Measurements from ENCODE around the gene CTNND2. TPM values are rescaled to one million over a fixed set of nuclear protein-coding genes. Genes with fewer than 3 reads are reported as not detected.

The CTNND2 gene
- total RNA-seq, 6 donors from 2014 or later: 1.1 to 12.4 (median 3.2) TPM

DNA sequence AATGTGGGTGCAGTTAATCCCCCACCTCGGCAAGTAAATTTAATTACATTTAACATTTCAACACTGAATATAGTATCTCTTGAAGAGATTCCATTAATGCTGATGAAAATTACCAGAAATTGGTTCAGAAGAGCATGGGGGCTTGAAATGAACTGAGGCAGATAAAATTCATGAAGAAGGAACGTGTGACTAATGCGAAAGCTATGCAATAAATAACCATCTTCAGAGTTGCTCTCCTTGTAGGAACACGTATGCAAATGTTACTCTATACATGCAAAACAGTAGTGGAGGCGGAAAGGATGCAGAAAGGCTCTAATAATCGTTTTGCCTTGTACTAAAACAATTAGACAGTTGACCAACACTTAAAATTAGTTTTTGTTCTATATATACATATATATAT is 320.2 kb downstream of the CTNND2 start:
- no peak overlapping the region for H3K27ac ChIP-seq
- DNase-seq (no peak), ATAC-seq (ENCODE audit: low FRiP score in 2 of 2) (no peak)
- no peak overlapping the region for H3K4me3 ChIP-seq
- peaks cover 0 to 4% (median 0%) of the 10 kb centered on the region in 4 donors for H3K4me1 ChIP-seq
- no peaks in the 10 kb centered on the region for H3K9me3 ChIP-seq
- H3K27me3 ChIP-seq: no peaks in the 10 kb centered on the region
- no peaks in the 10 kb centered on the region for H3K36me3 ChIP-seq
- 77 to 80% methylated on average over 6 of the region's 6 CpGs for WGBS, 2 donors
- TF ChIP-seq POLR2AphosphoS5 (IDR thresholded peaks at IDR 0.05) (no peak), POLR2A (IDR thresholded peaks at IDR 0.05) (no peak), EP300 (IDR thresholded peaks at IDR 0.05) (no peak)
- TF ChIP-seq, protein P1, sequence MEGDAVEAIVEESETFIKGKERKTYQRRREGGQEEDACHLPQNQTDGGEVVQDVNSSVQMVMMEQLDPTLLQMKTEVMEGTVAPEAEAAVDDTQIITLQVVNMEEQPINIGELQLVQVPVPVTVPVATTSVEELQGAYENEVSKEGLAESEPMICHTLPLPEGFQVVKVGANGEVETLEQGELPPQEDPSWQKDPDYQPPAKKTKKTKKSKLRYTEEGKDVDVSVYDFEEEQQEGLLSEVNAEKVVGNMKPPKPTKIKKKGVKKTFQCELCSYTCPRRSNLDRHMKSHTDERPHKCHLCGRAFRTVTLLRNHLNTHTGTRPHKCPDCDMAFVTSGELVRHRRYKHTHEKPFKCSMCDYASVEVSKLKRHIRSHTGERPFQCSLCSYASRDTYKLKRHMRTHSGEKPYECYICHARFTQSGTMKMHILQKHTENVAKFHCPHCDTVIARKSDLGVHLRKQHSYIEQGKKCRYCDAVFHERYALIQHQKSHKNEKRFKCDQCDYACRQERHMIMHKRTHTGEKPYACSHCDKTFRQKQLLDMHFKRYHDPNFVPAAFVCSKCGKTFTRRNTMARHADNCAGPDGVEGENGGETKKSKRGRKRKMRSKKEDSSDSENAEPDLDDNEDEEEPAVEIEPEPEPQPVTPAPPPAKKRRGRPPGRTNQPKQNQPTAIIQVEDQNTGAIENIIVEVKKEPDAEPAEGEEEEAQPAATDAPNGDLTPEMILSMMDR (IDR thresholded peaks at IDR 0.05): no peak

DNA sequence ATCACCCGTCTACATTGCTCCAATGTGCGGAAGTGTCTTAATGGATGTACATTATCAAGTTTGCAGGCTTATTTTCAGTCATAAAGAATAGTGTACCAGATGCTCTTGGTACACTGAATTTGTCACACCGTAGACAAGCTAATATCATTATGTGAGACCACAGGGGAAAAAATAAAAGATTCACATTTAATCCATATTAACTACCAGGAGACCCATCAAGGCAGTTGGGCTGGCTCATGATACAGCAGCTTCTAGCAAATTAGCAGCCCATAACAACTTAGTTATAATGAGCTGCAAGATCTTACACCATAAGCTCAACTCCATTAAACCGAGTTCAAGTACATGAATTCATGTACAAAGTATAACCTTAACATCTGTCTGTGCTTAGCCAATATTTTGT is 324.9 kb downstream of the CTNND2 start:
- Histone ChIP-seq H3K27me3 (no peaks in the 10 kb centered on the region), H3K27ac (no peak overlapping the region), H3K4me3 (no peak overlapping the region), H3K36me3 (no peaks in the 10 kb centered on the region), H3K4me1 (no peaks in the 10 kb centered on the region), H3K9me3 (no peaks in the 10 kb centered on the region)
- WGBS, 2 donors: 85 to 91% methylated on average over 4 of the region's 4 CpGs
- DNase-seq (no peak), ATAC-seq (ENCODE audit: low FRiP score in 2 of 2) (no peak)
- TF ChIP-seq EP300 (IDR thresholded peaks at IDR 0.05): no peak
- no peak for TF ChIP-seq POLR2AphosphoS5 (IDR thresholded peaks at IDR 0.05)
- TF ChIP-seq, protein P1 (IDR thresholded peaks at IDR 0.05): no peak
- TF ChIP-seq POLR2A (IDR thresholded peaks at IDR 0.05): no peak

- 77 to 88% methylated on average over 2 of the region's 2 CpGs for WGBS, 2 donors
- Histone ChIP-seq H3K4me1 (no peaks in the 10 kb centered on the region), H3K36me3 (no peaks in the 10 kb centered on the region), H3K27ac (no peak overlapping the region), H3K9me3 (no peaks in the 10 kb centered on the region), H3K4me3 (no peak overlapping the region), H3K27me3 (no peaks in the 10 kb centered on the region)
- TF ChIP-seq POLR2AphosphoS5 (IDR thresholded peaks at IDR 0.05): no peak
- TF ChIP-seq, protein P1 (IDR thresholded peaks at IDR 0.05): no peak
- TF ChIP-seq POLR2A (IDR thresholded peaks at IDR 0.05): no peak
- TF ChIP-seq EP300 (IDR thresholded peaks at IDR 0.05): no peak
- no peak for DNase-seq
- no peak for ATAC-seq (ENCODE audit: low FRiP score in 2 of 2)
These were observed 329.5 kb downstream of the CTNND2 start for GRCh38 chr5:11574787-11575186.

- no peak overlapping the region for H3K4me3 ChIP-seq
- ATAC-seq (ENCODE audit: low FRiP score in 2 of 2) (no peak), DNase-seq (no peak)
- H3K4me1 ChIP-seq: no peaks in the 10 kb centered on the region
- H3K27me3 ChIP-seq: no peaks in the 10 kb centered on the region
- 64 to 74% methylated on average over 5 of the region's 5 CpGs for WGBS, 2 donors
- no peaks in the 10 kb centered on the region for H3K36me3 ChIP-seq
- TF ChIP-seq EP300 (IDR thresholded peaks at IDR 0.05): no peak
- H3K9me3 ChIP-seq: no peaks in the 10 kb centered on the region
- H3K27ac ChIP-seq: no peak overlapping the region
These were observed 330.9 kb downstream of the CTNND2 start for GRCh38 chr5:11573140-11573992.

GRCh38 chr5:11564706-11565105 is 339.5 kb downstream of the CTNND2 start:
- H3K27ac ChIP-seq: no peak overlapping the region
- DNase-seq: peak in 1 of 2 donors; percentile 17
- 89 to 93% methylated on average over 9 to 12 of the region's 12 CpGs for WGBS, 2 donors
- ATAC-seq (ENCODE audit: low FRiP score in 2 of 2): no peak
- TF ChIP-seq EP300 (IDR thresholded peaks at IDR 0.05) (no peak), POLR2A (IDR thresholded peaks at IDR 0.05) (no peak), POLR2AphosphoS5 (IDR thresholded peaks at IDR 0.05) (no peak)
- TF ChIP-seq, protein P1 (IDR thresholded peaks at IDR 0.05): no peak
- no peaks in the 10 kb centered on the region for H3K27me3 ChIP-seq
- no peak overlapping the region for H3K4me3 ChIP-seq
- H3K9me3 ChIP-seq: no peaks in the 10 kb centered on the region
- no peaks in the 10 kb centered on the region for H3K36me3 ChIP-seq
- no peaks in the 10 kb centered on the region for H3K4me1 ChIP-seq
